Measurements from ENCODE around the gene PFN1. TPM values are rescaled to one million over a fixed set of nuclear protein-coding genes. Genes with fewer than 3 reads are reported as not detected.
A peak's percentile ranks its signal among the peaks of the same experiment; 100 is the strongest.

The PFN1 gene
- total RNA-seq (100 to 1,000 TPM; 560 to 585 TPM), polyA plus RNA-seq (1,000 to 10,000 TPM; 2,226 to 2,605 TPM)

- Histone ChIP-seq H3K4me3 (ENCODE audit: low read length in 2 of 2) (peak within 1 kb of the TSS; percentile 76 to 94), H3K4me1 (ENCODE audit: insufficient read depth, low read length) (peaks cover 49% of the 10 kb centered on the region), H3K27ac (ENCODE audit: low read depth, low read length) (peak within 1 kb of the TSS; percentile 94), H3K36me3 (ENCODE audit: insufficient read depth, low read length) (peaks cover 30% of the 10 kb centered on the region), H3K27me3 (ENCODE audit: insufficient read depth, low read length) (no peaks in the 10 kb centered on the region), H3K9me3 (ENCODE audit: control insufficient read depth in 1 of 2, low read length in 2 of 2) (no peaks in the 10 kb centered on the region)
- H3K9me3 Mint-ChIP-seq: peaks cover 0 to 2% (median 0%) of the 10 kb centered on the region in 8 donors
- intact Hi-C loops (cut with micrococcal nuclease): loop anchor here (1.0 to 2.0 kb wide), 3 partner anchors 8 to 238 kb away; partner anchors contain the start of genes ARRB2, INCA1, KIF1C and RNF167
- peaks cover 25 to 66% (median 43%) of the 10 kb centered on the region in 4 donors for H3K4me1 Mint-ChIP-seq
- ChIA-PET CTCF (ENCODE audit: partially characterized antibody) (interaction anchor here (0.8 to 2.9 kb wide), 2 partner anchors 19 to 39 kb away, joined by 3 to 15 read pairs; partner anchors contain the start of gene SPAG7), POLR2A (ENCODE audit: partially characterized antibody) (interaction anchor here (0.8 to 25.3 kb wide), 22 partner anchors 9 to 805 kb away, joined by 3 to 973 read pairs (median 6); partner anchors contain the start of genes ARRB2, C17orf107, CAMTA2 and CHRNE)
- peaks cover 31 to 42% of the 10 kb centered on the region in 2 donors for H3K36me3 Mint-ChIP-seq
- DNase-seq: peak; percentile 90 to 94 (median 91)
- no peaks in the 10 kb centered on the region for H3K27me3 Mint-ChIP-seq
- peak within 1 kb of the TSS; percentile 92 to 100 (median 98) for H3K27ac Mint-ChIP-seq
- H3K4me3 Mint-ChIP-seq: peak within 1 kb of the TSS; percentile 95 to 100 (median 99)
Measured at GRCh38 chr17:4948166-4948930, at the start of gene PFN1. TSS of gene PFN1 (minus strand) at chr17:4948530. CDS start at chr17:4948394, 136 bp downstream.

- Histone ChIP-seq H3K9me3 (ENCODE audit: control insufficient read depth in 1 of 2, low read length in 2 of 2) (no peaks in the 10 kb centered on the region), H3K4me3 (ENCODE audit: low read length in 2 of 2) (peak within 1 kb of the TSS; percentile 36 to 72), H3K27me3 (ENCODE audit: insufficient read depth, low read length) (no peaks in the 10 kb centered on the region), H3K4me1 (ENCODE audit: insufficient read depth, low read length) (peaks cover 22% of the 10 kb centered on the region), H3K27ac (ENCODE audit: low read depth, low read length) (peak within 1 kb of the TSS; percentile 79), H3K36me3 (ENCODE audit: insufficient read depth, low read length) (peaks cover 11% of the 10 kb centered on the region)
- ChIA-PET POLR2A (ENCODE audit: partially characterized antibody) (interaction anchor here (0.6 to 3.3 kb wide), 25 partner anchors 10 to 854 kb away, joined by 3 to 64 read pairs (median 5); partner anchors contain the start of genes CAMTA2, CHRNE, PFN1 and RNF167), CTCF (ENCODE audit: partially characterized antibody) (interaction anchor here (0.9 to 2.9 kb wide), 6 partner anchors 10 to 88 kb away, joined by 3 to 16 read pairs (median 4); partner anchors contain the start of gene CAMTA2)
- Mint-ChIP-seq H3K27me3 (no peaks in the 10 kb centered on the region), H3K27ac (peak within 1 kb of the TSS; percentile 75 to 94 (median 87)), H3K4me1 (peaks cover 10 to 42% (median 24%) of the 10 kb centered on the region in 4 donors), H3K9me3 (no peaks in the 10 kb centered on the region), H3K36me3 (peaks cover 10 to 25% of the 10 kb centered on the region in 2 donors), H3K4me3 (peak within 1 kb of the TSS; percentile 78 to 91 (median 84))
- intact Hi-C loops (cut with micrococcal nuclease): loop anchor here (1.0 to 5.0 kb wide), 4 partner anchors 10 to 285 kb away; partner anchors contain the start of genes ARRB2, CAMTA2, PFN1 and RNF167
- peak; percentile 88 to 94 (median 92) for DNase-seq
Measured at GRCh38 chr17:4997302-4998026, 49.1 kb upstream of the PFN1 start, which contains the start of the genes INCA1 and KIF1C. TSS of gene INCA1 (minus strand) at chr17:4997522. CDS start at chr17:4994437, 3,085 bp downstream. TSS of gene KIF1C (plus strand) at chr17:4997950. CDS start at chr17:5000247, 2,297 bp downstream.

- ChIA-PET POLR2A (ENCODE audit: partially characterized antibody) (interaction anchor here (0.7 to 1.5 kb wide), 2 partner anchors 46 to 66 kb away, joined by 3 to 4 read pairs; partner anchors contain the start of gene PFN1), CTCF (ENCODE audit: partially characterized antibody) (interaction anchor here (0.6 to 1.0 kb wide), 2 partner anchors 85 to 574 kb away, joined by 3 read pairs; no protein-coding TSS in a partner anchor)
- no peak for DNase-seq
- H3K4me1 ChIP-seq (ENCODE audit: insufficient read depth, low read length): peaks cover 19% of the 10 kb centered on the region
- no peak overlapping the region for H3K27ac Mint-ChIP-seq
- H3K9me3 Mint-ChIP-seq: no peaks in the 10 kb centered on the region
- no peaks in the 10 kb centered on the region for H3K9me3 ChIP-seq (ENCODE audit: control insufficient read depth in 1 of 2, low read length in 2 of 2)
- no peaks in the 10 kb centered on the region for H3K36me3 ChIP-seq (ENCODE audit: insufficient read depth, low read length)
- H3K4me1 Mint-ChIP-seq: peaks cover 12 to 38% (median 26%) of the 10 kb centered on the region in 4 donors
- peaks cover 0 to 2% of the 10 kb centered on the region in 2 donors for H3K36me3 Mint-ChIP-seq
- H3K27ac ChIP-seq (ENCODE audit: low read depth, low read length): no peak overlapping the region
- H3K27me3 ChIP-seq (ENCODE audit: insufficient read depth, low read length): no peaks in the 10 kb centered on the region
- H3K27me3 Mint-ChIP-seq: no peaks in the 10 kb centered on the region
- intact Hi-C loops (cut with micrococcal nuclease): no loop called here
- no peak overlapping the region for H3K4me3 ChIP-seq (ENCODE audit: low read length in 2 of 2)
- H3K4me3 Mint-ChIP-seq: no peak overlapping the region
Measured at GRCh38 chr17:4994081-4994595, 45.8 kb upstream of the PFN1 start.

- Histone ChIP-seq H3K4me3 (ENCODE audit: low read length in 2 of 2) (peak overlapping the region; percentile 74 to 95), H3K27me3 (ENCODE audit: insufficient read depth, low read length) (no peaks in the 10 kb centered on the region), H3K9me3 (ENCODE audit: control insufficient read depth in 1 of 2, low read length in 2 of 2) (no peaks in the 10 kb centered on the region), H3K27ac (ENCODE audit: low read depth, low read length) (peak overlapping the region; percentile 85), H3K4me1 (ENCODE audit: insufficient read depth, low read length) (peaks cover 29% of the 10 kb centered on the region), H3K36me3 (ENCODE audit: insufficient read depth, low read length) (peaks cover under 1% of the 10 kb centered on the region)
- Mint-ChIP-seq H3K9me3 (no peaks in the 10 kb centered on the region), H3K27ac (peak overlapping the region; percentile 94 to 98 (median 96)), H3K27me3 (no peaks in the 10 kb centered on the region), H3K4me1 (peaks cover 29 to 61% (median 36%) of the 10 kb centered on the region in 4 donors), H3K4me3 (peak overlapping the region; percentile 92 to 95 (median 93)), H3K36me3 (peaks cover 6 to 20% of the 10 kb centered on the region in 2 donors)
- POLR2A ChIA-PET (ENCODE audit: partially characterized antibody): interaction anchor here (0.6 to 7.0 kb wide), 16 partner anchors 10 to 685 kb away, joined by 3 to 79 read pairs (median 6); partner anchors contain the start of genes INCA1, KIF1C, PFN1 and RNF167
- CTCF ChIA-PET (ENCODE audit: partially characterized antibody): interaction anchor here (0.9 to 5.2 kb wide), 16 partner anchors 9 to 198 kb away, joined by 3 to 41 read pairs (median 5); partner anchors contain the start of genes CHRNE, INCA1, KIF1C and RNF167
- DNase-seq: peak in 1 of 5 donors; percentile 45
- intact Hi-C loops (cut with micrococcal nuclease): loop anchor here (1.0 to 2.0 kb wide), 5 partner anchors 9 to 79 kb away; partner anchors contain the start of genes INCA1, KIF1C, RNF167 and SLC25A11
Measured at GRCh38 chr17:4987767-4988567, 39.6 kb upstream of the PFN1 start.

- Histone ChIP-seq H3K27ac (ENCODE audit: low read depth, low read length) (peak within 1 kb of the TSS; percentile 85), H3K9me3 (ENCODE audit: control insufficient read depth in 1 of 2, low read length in 2 of 2) (no peaks in the 10 kb centered on the region), H3K4me1 (ENCODE audit: insufficient read depth, low read length) (peaks cover 29% of the 10 kb centered on the region), H3K36me3 (ENCODE audit: insufficient read depth, low read length) (peaks cover 8% of the 10 kb centered on the region), H3K27me3 (ENCODE audit: insufficient read depth, low read length) (no peaks in the 10 kb centered on the region), H3K4me3 (ENCODE audit: low read length in 2 of 2) (peak within 1 kb of the TSS; percentile 74 to 95)
- ChIA-PET POLR2A (ENCODE audit: partially characterized antibody) (interaction anchor here (0.7 to 7.0 kb wide), 21 partner anchors 8 to 284 kb away, joined by 3 to 79 read pairs (median 6); partner anchors contain the start of genes C17orf107, CHRNE, INCA1 and KIF1C), CTCF (ENCODE audit: partially characterized antibody) (interaction anchor here (0.7 to 5.2 kb wide), 19 partner anchors 8 to 422 kb away, joined by 3 to 41 read pairs (median 5); partner anchors contain the start of genes INCA1, KIF1C, RNF167 and SLC25A11)
- intact Hi-C loops (cut with micrococcal nuclease): loop anchor here (1.0 to 2.0 kb wide), 4 partner anchors 10 to 78 kb away; partner anchors contain the start of genes INCA1, KIF1C, RNF167 and SLC25A11
- peak; percentile 78 to 90 (median 81) for DNase-seq
- no peaks in the 10 kb centered on the region for H3K27me3 Mint-ChIP-seq
- H3K4me1 Mint-ChIP-seq: peaks cover 29 to 64% (median 37%) of the 10 kb centered on the region in 4 donors
- peaks cover 13 to 29% of the 10 kb centered on the region in 2 donors for H3K36me3 Mint-ChIP-seq
- no peaks in the 10 kb centered on the region for H3K9me3 Mint-ChIP-seq
- peak within 1 kb of the TSS; percentile 92 to 95 (median 93) for H3K4me3 Mint-ChIP-seq
- H3K27ac Mint-ChIP-seq: peak within 1 kb of the TSS; percentile 94 to 98 (median 96)
Measured at GRCh38 chr17:4986951-4987766, 38.8 kb upstream of the PFN1 start, which contains the start of gene CAMTA2. TSS of gene CAMTA2 (minus strand) at chr17:4987675. CDS start at chr17:4986222, 1,453 bp downstream.

All from CD4-positive, alpha-beta memory T cell (primary cell).